ENCODE results near the gene CYP51A1.
"Not testable (repeated sequence)": the region's sequence is repeated elsewhere in the genome, so short reads cannot be mapped to it uniquely, and the experiment has no call there.

The CYP51A1 gene

DNA sequence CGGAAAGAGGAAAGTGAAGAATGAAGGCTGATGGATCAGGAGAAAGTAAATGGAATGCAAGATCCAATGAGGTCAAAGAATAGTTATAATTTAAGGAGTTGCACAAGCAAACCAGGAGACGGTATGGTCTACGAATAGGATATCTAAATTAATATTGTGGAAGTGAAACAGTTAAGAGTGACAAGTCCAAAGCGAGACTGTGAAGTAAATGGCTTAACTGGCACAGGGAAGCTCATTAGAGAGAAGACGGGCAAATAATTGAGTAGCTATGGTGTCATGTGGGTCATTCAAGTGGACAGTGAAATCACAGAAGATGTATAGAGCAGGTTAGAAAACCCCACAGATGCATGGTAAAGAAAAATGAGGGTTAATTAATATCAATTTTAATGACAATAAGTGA, 3.2 kb downstream of the CYP51A1 start:
- no peak for DNase-seq (ENCODE audit: low read depth)

GRCh38 chr7:92121681-92122080, 12.6 kb downstream of the CYP51A1 start:
- DNase-seq (ENCODE audit: low read depth) = no peak

DNA sequence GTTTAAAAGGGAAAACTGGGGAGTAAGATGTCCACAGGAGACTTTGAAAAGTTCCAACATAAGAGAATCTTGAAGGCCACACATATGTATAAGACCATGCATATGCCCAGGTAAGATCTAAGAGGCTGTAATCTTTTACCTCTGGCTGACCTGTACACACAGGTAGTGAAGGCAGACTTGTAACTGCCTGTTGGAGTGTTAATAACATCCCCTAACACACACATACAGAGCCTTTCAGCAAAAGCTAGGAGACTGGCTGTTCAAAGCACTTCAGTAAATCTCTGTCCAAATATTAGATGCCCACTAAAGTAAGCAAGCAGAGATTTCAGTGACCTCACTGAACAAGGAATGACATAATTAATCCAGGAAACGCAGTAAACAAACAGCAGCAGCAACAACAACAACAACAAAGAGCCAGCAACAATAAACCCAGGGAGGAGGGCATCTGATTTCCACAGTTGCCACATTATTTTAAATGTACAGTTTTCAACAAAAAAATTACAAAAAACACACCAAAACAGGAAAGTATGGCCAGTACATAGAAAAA, 15.0 kb downstream of the CYP51A1 start:
- no peak for DNase-seq (ENCODE audit: low read depth)

DNA sequence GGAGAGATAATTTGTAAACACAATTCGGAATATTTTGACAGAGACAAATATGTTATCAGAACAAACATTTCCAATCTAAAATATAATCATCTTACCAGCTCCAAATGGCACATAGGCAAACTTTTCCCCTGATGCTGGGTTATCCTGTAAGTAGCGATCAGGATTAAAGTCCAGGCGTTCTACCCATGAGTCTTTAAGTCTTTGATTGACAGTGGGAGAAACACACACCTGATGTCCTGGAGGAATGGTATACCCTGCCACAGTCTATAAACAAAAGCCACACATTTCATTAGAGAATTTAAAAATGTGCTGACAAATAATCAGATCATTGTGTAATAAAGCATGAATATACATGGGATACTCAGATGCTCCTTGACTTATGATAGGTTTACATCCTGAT, 17.3 kb downstream of the CYP51A1 start:
- DNase-seq (ENCODE audit: low read depth) = no peak

DNA sequence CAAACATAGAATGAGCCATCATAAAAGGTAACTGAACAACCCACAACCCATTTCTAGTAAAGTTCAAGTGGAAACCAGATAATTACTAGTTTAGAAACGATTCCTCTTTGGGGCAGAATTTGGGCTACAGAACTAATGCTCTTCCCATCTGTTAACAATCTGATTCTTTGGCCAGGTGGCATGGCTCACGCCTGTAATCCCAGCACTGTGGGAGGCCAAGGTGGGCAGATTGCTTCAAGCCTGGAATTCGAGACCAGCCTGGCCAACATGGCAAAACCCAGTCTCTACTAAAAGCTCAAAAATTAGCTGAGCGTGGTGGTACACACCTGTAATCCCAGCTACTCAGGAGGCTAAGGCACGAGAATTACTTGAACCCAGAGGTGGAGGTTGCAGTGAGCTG, 18.5 kb downstream of the CYP51A1 start:
- no peak for DNase-seq (ENCODE audit: low read depth)

DNA sequence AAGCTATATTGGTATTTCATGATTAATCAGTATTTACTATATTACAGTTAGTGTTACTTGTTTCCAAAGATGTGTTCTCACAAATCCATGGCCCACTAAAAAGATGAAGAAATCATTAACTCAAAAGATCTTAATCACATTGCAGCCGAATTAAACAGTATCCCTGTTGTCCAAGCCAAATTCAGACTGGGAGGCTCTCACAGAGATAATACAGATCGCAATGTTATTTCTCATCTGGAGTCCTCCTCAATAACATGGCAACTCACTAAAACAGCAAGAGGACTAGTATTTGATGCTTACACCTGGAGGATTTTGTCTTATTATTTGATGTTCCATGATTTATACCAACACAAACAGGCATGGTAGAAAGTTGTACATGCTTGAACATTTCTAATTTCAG, 23.4 kb downstream of the CYP51A1 start:
- no peak for DNase-seq (ENCODE audit: low read depth)

GRCh38 chr7:92108821-92109220, 25.5 kb downstream of the CYP51A1 start:
- DNase-seq (ENCODE audit: low read depth) = no peak

- DNase-seq (ENCODE audit: low read depth) = not testable (repeated sequence)
Measured at GRCh38 chr7:92102862-92103261, 31.4 kb downstream of the CYP51A1 start.

GRCh38 chr7:92100534-92100933, 33.7 kb downstream of the CYP51A1 start:
- no peak for DNase-seq (ENCODE audit: low read depth)

GRCh38 chr7:92095380-92095779, 38.9 kb downstream of the CYP51A1 start:
- DNase-seq (ENCODE audit: low read depth) = no peak

DNA sequence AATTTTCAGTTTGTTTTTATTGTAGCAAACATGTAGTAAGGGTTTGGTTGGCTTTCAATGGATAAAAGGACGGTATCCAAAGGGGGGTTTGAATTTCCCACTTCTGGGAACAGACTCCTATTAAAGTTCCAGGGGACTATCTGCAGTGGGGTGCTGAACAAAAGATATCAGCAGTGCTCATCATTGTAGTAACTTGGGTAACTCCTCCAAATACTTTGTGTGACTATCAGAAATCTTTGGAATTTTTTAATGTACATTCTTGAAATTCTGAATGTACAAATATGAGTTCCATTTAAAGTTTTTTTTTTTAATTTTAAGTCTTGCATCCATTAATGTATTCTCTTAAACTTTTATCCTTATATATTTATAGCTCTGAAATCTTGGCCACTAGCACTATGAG, 42.1 kb downstream of the CYP51A1 start:
- DNase-seq (ENCODE audit: low read depth) = no peak

DNA sequence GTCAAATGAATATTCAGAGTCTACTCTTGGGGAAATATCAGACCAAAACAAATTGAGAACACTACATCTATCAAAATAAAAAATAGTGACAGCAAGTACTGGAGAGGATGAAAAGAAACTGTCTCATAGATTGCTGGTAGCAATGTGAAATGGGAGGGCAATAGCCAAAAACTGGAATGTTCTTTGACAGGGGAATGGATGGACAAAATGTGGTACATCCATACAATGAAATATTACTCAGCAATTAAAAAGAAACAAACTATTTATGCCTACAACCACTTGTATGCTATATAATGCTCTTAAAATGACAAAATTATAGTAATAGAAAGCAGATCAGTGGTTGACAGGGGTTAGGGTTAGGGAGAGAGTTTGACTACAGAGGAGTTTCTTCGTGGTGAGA, 46.0 kb downstream of the CYP51A1 start:
- no peak for DNase-seq (ENCODE audit: low read depth)

DNA sequence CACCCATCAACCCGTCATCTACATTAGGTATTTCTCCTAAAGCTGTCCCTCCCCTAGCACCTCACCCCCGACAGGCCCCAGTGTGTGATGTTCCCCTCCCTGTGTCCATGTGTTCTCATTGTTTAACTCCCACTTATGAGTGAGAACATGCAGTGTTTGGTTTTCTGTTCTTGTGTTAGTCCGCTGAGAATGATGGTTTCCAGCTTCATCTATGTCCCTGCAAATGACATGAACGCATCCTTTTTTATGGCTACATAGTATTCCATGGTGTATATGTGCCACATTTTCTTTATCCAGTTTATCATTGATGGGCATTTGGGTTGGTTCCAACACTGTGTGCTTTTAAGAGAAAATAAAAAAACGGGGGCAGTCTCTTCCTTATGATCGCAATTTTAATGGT, 50.4 kb downstream of the CYP51A1 start:
- not testable (repeated sequence) for DNase-seq (ENCODE audit: low read depth)

DNA sequence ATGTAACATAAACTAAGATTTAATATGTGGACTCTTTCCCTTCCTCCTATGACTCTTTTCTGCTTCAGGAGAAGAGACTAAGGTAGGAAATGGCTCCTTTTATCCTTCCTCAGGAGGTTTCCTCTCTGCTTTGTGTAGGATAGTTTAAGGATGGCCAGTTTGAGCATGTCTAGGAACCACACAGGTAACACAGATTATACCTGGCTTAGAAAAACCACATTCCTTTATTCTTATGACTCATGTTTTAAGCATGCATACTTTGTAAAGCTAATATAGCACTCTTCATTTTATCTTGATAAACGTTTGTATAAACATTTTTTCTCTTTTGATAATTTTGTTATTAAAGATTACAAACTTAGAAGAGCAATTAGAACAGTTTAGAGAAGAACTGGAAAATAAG, 57.8 kb downstream of the CYP51A1 start:
- no peak for DNase-seq (ENCODE audit: low read depth)

DNA sequence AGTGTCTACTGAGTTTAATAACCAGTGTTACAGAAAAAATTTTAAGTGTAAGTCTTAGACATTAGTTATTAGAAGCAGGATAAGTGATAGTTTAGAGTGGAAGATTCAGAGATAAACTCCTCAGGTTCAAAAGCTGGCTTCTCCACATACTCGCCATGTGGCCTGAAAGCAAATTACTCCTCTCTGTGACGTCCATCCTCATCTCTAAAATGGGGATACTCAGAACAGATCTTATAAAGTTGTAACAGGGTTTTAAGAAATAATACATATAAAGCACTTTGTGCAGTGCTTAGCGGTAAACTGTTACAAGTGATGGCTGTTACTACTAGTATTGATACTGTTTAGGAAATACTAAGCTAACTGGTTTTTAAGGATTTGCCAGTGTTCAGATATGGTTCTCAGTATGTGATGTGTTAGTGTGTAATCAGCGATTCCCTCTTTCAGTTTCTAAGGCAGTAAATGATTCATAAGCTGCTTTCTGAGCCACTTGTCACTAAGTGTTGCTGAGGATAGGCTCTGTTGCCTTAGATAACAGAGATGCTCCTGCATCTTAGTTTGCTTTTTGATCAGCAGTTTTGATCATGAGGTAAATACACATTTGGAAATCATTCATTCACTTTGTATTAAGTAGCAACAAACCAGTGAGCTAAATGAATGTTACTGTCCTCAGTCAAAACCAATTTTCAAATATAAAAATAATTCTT, 58.7 kb downstream of the CYP51A1 start:
- DNase-seq (ENCODE audit: low read depth) = no peak

GRCh38 chr7:92072708-92073107, 61.6 kb downstream of the CYP51A1 start:
- no peak for DNase-seq (ENCODE audit: low read depth)

DNA sequence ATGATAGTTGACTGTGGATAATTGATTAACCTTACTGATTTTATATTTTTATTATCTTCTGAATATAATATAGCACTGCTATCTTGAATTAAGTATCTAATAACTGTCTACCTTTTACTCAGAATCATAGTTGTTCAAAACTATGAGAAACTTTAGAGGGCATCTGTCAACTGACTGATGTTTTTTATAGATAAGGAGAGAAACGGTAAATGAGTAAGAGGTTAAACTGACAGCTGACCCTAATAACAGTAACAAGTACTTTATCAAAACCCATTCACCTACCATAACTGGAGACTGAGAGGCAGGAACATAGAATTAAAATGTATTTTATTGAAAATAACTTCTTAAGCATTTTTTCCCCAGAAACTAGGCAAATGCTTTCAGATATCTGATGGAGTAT, 62.2 kb downstream of the CYP51A1 start:
- DNase-seq (ENCODE audit: low read depth) = no peak

- DNase-seq (ENCODE audit: low read depth) = no peak
Measured at GRCh38 chr7:92071032-92071431, 63.2 kb downstream of the CYP51A1 start.

DNA sequence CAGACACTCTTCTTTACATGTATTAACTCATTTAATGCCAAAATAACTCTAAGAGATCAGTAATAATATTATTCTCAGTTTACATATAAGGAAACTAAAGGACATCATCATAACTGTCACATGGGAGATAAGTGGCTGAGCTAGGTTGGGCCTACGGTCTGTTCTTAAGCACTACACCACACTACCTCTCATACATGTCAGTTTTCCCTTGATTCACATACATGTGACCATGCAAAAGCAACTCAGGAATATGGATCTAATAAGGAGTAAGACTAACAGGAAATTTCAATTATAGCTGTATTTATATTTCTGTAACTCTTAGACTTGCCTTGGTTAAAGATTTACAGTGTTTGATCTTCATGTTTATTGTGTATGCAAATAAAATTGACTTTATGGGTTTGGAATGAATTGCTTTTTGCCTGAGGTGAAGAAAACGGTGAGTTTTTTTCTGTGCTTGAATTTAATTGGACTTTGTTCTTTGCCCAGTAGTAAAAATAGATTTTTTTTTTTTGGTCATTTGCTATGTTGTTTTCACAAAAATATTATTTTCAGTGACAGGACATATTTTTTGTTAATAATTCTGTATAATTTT, 69.7 kb downstream of the CYP51A1 start:
- no peak for DNase-seq (ENCODE audit: low read depth)
